ENCODE measurements around the gene PADI1.
"Not testable (repeated sequence)": the region's sequence is repeated elsewhere in the genome, so short reads cannot be mapped to it uniquely, and the experiment has no call there.

PADI1 gene

GRCh38 chr1:17241780-17242074 is 36.8 kb downstream of the PADI1 start:
- DNase-seq (ENCODE audit: low spot score), result not testable (repeated sequence)

DNA sequence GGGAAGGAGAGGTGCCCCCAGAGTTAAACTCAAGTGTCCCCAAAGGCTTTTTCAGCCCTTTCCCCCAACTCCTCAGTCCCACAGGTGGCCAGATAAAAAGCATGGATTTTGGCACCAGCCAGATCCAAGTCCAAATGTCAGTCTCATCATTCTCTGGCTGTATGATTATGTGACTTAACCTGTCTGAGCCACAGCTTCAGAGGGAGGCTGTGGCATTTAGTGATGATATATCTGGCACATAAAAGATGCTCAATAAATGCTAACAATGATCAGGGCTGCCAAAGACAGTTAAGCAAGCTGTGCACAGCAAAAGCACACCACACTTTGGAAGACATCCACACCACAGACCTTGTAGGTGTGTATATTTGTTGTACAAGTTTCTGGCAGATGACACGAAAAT is 38.3 kb downstream of the PADI1 start:
- no peak for DNase-seq (ENCODE audit: low spot score)

DNA sequence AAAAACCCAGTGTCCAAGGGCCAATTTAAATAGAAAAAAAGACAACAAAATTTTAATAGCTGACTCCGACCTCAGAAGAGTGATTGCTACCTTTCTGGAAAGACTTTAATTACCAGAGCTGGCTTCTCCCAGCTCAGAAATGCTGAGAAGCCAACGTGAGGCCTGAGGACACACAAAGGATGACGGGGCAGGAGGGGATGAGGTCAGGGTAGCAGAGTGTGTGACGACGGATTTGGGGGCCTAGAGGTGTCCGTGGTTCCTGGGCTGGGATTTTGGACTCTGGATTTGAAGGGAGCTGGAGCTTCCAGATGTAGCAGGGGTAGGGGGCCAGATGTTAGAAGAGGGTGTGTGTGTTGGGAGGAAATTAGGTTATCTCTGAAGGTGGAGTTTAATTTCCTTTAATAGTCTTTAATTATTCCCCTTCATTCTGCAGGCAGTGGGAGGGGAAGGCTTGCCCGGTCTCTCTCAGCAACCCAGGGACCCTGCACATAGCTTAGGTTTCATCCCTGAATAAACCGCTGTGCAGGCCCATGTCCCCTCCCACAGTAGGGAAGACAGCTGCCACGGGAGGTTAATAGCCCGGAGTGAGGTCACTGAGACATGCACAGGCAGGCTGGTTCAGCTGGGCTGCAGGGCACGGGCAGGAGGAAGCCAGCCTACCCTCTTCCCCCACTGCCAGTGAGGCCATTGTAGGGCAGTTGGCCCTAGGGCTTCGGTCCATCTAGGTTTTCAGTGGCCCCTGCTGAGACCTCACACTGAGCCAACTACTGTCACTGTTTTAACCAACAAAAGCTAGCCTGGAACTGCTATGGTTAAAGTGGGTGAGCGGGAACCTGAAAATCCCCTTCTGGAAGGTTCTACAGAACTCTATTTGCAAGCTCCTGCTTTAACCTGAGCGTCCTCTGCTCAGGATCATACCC is 40.2 kb downstream of the PADI1 start:
- no peak for DNase-seq (ENCODE audit: low spot score)

DNA sequence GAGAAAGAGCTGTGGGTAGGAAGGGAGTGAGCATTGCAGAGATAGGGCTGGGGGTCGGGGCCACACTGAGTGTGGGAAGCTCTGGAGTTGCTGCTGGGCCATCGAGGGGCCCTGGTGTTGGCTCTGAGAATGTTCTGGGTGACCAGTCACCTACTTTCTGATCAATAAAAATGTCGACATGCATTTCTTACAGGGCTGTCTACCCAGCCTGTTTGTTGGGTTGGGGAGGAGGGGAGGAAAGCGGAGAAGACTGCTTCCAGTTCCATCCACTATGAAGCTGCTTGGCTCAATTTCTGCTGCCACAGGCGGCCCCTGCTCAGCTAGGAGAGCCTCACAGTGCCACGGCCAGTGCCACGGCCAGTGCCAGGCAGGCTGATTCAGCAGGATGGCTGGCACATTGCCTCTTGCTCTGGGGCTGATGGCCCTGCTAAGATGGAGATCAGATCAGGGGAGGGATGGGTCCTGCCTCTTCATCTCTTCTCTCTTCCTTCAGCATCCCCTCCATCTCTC is 40.9 kb downstream of the PADI1 start:
- no peak for DNase-seq (ENCODE audit: low spot score)

GRCh38 chr1:17246971-17247370 is 42.0 kb downstream of the PADI1 start:
- DNase-seq (ENCODE audit: low spot score), result no peak

GRCh38 chr1:17248781-17249180 is 43.9 kb downstream of the PADI1 start, which contains the start of gene PADI3:
Gene PADI3 (plus strand): TSS chr1:17249098. CDS start chr1:17249138, 40 bp downstream.
- no peak for DNase-seq (ENCODE audit: low spot score)

DNA sequence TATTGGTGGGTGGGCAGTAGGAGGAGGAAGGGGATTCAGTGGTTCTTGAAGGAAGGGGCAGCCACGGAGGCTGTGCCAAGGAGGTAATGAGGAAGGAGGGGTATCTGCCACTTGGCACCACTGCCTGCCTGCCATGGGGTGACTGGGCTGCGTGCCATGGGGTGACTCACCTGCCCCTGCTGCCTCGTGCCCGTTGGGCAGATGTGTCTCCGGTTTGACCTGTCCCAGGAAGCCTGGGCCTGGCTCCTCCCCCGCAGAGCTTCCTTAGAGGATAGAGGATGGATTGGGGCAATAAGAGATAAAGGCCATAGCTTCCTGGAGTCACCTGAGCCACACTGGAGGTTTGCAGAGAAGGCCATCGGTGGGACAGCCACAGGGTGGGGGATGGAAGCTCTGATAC is 45.7 kb downstream of the PADI1 start:
- no peak for DNase-seq (ENCODE audit: low spot score)

- DNase-seq (ENCODE audit: low spot score), result no peak
These were observed 46.3 kb downstream of the PADI1 start for GRCh38 chr1:17251246-17251645.

GRCh38 chr1:17251701-17252376 is 46.9 kb downstream of the PADI1 start:
- DNase-seq (ENCODE audit: low spot score), result no peak

GRCh38 chr1:17255336-17255735 is 50.4 kb downstream of the PADI1 start:
- DNase-seq (ENCODE audit: low spot score), result no peak

- DNase-seq (ENCODE audit: low spot score), result no peak
These were observed 53.3 kb downstream of the PADI1 start for GRCh38 chr1:17258116-17258757.

- DNase-seq (ENCODE audit: low spot score), result no peak
These were observed 53.8 kb downstream of the PADI1 start for GRCh38 chr1:17258758-17259130.

- no peak for DNase-seq (ENCODE audit: low spot score)
These were observed 54.4 kb downstream of the PADI1 start for GRCh38 chr1:17259233-17259873.

DNA sequence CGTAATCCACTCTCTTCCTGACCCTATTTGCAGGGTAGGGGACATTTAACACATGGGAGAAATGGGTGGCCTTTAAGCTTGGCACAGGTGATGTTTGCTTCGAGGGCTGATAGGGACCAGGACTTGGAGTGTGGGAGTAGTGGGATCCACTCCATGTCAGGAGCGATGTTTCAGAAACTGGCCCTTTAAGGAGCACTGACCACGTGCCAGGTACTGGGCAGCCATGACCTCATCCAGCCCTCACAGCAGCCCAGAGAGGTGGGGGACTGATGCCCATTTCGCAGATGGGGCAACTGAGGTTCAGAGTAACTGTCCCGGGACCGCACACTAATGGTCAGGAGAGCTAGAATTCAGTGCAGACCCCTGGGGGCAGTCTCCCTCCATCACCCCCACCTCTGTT is 55.3 kb downstream of the PADI1 start:
- no peak for DNase-seq (ENCODE audit: low spot score)

- no peak for DNase-seq (ENCODE audit: low spot score)
These were observed 55.8 kb downstream of the PADI1 start for GRCh38 chr1:17260738-17261137.

DNA sequence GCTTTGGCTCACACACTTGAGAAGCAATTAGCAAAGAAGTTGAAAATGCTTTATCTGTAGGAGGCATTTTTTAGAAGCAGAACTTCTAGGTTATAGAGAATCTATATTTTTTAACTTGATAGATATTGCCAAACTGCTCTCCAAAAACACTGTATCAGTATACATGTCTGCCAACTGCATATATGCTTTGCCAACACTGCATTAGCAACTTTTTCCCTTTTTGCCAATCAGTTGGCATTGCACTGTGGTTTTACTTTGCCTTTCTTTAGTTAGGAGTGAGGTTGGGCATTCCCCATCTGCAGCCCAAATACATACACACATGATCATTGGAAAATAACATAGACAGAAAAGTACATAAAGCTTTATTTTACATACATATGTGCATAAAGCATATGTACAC is 59.0 kb downstream of the PADI1 start:
- no peak for DNase-seq (ENCODE audit: low spot score)

GRCh38 chr1:17264470-17264869 is 59.5 kb downstream of the PADI1 start:
- DNase-seq (ENCODE audit: low spot score), result no peak

- DNase-seq (ENCODE audit: low spot score), result no peak
These were observed 60.2 kb downstream of the PADI1 start for GRCh38 chr1:17265162-17265561.

DNA sequence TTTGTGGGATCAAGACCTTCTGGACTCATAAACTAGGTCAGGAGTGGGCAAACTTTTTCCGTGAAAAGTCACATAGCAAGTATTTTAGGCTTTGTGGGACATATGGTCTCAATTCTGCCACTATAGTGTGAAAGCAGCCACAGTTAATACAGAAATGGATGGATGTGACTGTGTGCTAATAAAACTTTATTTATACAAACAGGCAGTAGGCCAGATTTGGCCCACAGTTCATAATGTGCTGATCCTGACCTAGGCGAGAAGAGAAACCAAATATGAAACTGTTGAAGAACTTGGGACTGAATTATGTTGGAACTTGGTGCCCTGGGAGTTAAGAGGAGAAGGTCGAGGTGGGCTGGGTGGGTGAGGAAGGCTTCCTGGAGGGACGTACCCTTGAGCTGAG is 61.0 kb downstream of the PADI1 start:
- DNase-seq (ENCODE audit: low spot score), result no peak

DNA sequence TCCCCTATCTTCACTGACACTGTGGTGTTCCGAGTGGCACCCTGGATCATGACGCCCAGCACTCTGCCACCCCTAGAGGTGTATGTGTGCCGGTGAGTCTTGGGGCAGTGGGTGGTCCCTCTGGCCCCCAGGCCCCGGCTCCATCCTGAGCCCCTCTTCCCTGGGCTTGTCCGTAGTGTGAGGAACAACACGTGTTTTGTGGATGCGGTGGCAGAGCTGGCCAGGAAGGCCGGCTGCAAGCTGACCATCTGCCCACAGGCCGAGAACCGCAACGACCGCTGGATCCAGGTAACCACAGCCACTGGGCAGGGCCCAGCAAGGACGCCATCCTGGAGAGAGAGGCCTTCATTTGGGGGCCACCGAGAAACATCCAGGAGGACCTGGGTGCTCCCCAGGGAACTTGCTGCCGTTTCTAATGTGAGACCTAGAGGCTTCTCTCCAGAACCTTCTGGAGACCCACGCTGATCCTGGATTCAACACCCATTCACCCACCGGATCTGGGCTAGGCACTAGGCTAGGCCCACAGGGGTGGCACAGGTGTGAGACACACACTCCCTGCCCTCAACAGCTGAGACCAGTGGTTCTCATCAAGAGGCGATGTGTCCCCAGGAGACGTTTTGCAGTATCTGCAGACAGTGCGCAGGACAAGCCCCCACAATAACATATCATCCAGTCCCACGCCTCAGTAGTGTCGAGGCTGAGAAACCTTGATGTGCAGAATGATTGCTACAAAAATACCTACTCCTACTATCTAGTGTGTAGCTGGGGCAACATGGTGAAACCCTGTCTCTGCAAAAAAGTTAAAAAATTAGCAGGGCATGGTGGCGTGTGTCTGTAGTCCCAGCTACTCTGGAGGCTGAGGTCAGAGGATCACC is 66.2 kb downstream of the PADI1 start:
- DNase-seq (ENCODE audit: low spot score), result no peak

DNA sequence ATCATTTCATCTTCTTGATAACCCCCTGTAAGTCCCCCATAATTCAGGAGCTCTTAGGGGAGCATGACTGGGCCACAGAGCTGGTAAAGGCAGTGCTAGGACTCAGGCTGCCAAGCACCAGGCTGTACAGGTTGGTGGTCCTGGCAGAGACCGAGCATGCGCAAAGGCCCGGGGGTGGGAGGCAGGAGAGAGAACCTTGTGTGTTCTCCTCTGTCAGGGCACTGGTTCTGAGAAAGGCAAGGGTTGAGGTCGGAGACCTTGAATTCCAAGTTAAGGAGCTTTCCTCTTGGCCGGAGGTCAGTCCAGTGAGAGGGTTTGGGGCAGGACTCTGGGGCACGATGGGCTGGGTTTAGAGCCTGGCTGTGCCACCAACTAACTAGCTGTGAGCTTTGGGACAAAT is 67.1 kb downstream of the PADI1 start:
- no peak for DNase-seq (ENCODE audit: low spot score)

Measured in D341Med (cell line).